Measurements from ENCODE around the gene COG6.

The COG6 gene

GRCh38 chr13:39682310-39682709 lies 26.8 kb downstream of the COG6 start:
- no peak for DNase-seq (ENCODE audit: low read depth)

- no peak for DNase-seq (ENCODE audit: low read depth)
Observed at GRCh38 chr13:39682788-39683187, 27.3 kb downstream of the COG6 start.

GRCh38 chr13:39684531-39685137 lies 29.2 kb downstream of the COG6 start:
- DNase-seq (ENCODE audit: low read depth) = no peak

- no peak for DNase-seq (ENCODE audit: low read depth)
Observed at GRCh38 chr13:39685652-39686051, 30.2 kb downstream of the COG6 start.

- DNase-seq (ENCODE audit: low read depth) = no peak
Observed at GRCh38 chr13:39688278-39688677, 32.8 kb downstream of the COG6 start.

GRCh38 chr13:39688699-39689405 lies 33.4 kb downstream of the COG6 start:
- DNase-seq (ENCODE audit: low read depth) = no peak

GRCh38 chr13:39692660-39693438 lies 37.4 kb downstream of the COG6 start:
- no peak for DNase-seq (ENCODE audit: low read depth)

- no peak for DNase-seq (ENCODE audit: low read depth)
Observed at GRCh38 chr13:39699274-39699673, 43.8 kb downstream of the COG6 start.

- DNase-seq (ENCODE audit: low read depth) = no peak
Observed at GRCh38 chr13:39712626-39713025, 57.2 kb downstream of the COG6 start.

- no peak for DNase-seq (ENCODE audit: low read depth)
Observed at GRCh38 chr13:39729156-39729555, 73.7 kb downstream of the COG6 start.

- no peak for DNase-seq (ENCODE audit: low read depth)
Observed at GRCh38 chr13:39734952-39735351, 79.5 kb downstream of the COG6 start.

- DNase-seq (ENCODE audit: low read depth) = no peak
Observed at GRCh38 chr13:39737047-39737446, 81.6 kb downstream of the COG6 start.

GRCh38 chr13:39740761-39741160 lies 85.3 kb downstream of the COG6 start:
- DNase-seq (ENCODE audit: low read depth) = no peak

GRCh38 chr13:39748961-39749360 lies 93.5 kb downstream of the COG6 start:
- no peak for DNase-seq (ENCODE audit: low read depth)

- DNase-seq (ENCODE audit: low read depth) = no peak
Observed at GRCh38 chr13:39749528-39749927, 94.1 kb downstream of the COG6 start.

- DNase-seq (ENCODE audit: low read depth) = no peak
Observed at GRCh38 chr13:39751805-39752204, 96.3 kb downstream of the COG6 start.

GRCh38 chr13:39760521-39760920 lies 105.1 kb downstream of the COG6 start:
- DNase-seq (ENCODE audit: low read depth) = no peak

GRCh38 chr13:39765801-39766463 lies 110.5 kb downstream of the COG6 start:
- no peak for DNase-seq (ENCODE audit: low read depth)

- no peak for DNase-seq (ENCODE audit: low read depth)
Observed at GRCh38 chr13:39766464-39767158, 111.1 kb downstream of the COG6 start.

GRCh38 chr13:39767791-39768517 lies 112.5 kb downstream of the COG6 start:
- no peak for DNase-seq (ENCODE audit: low read depth)

- DNase-seq (ENCODE audit: low read depth) = no peak
Observed at GRCh38 chr13:39768962-39769361, 113.5 kb downstream of the COG6 start.
